CD4-positive, alpha-beta T cell treated with Interferon gamma for 1 hour (primary cell): Measurements from ENCODE around the gene MAD2L1.
A peak's percentile ranks its signal among the peaks of the same experiment; 100 is the strongest.

Experiments used
- DNase-seq: peaks from one replicate; pipeline ENCODE4 v3.0.0-alpha.2; 2020

MAD2L1 gene

GRCh38 chr4:120057416-120057815 lies 9.2 kb downstream of the MAD2L1 start:
- DNase-seq: no peak

GRCh38 chr4:120056246-120056645 lies 10.4 kb downstream of the MAD2L1 start:
- no peak for DNase-seq

DNA sequence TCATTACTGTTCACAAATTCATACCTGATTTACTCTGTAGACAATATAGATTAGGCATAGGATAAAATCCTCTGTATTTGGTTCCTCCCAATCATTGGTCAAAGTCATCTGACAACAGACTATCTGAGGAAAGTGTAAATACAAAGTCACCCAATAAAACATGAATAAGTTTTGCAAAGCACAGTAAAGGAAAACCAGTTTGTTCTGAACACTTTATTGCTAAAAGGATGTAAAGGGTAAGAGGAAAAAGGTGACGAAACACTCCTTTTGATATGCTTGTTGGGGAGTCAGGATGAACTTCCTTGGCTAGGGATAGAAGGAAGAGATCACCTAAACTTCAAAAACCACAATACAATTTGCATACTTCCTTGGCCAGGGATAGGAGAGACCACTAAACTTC lies 10.9 kb downstream of the MAD2L1 start:
- no peak for DNase-seq

- no peak for DNase-seq
These were observed 11.5 kb downstream of the MAD2L1 start for GRCh38 chr4:120055162-120055561.

- no peak for DNase-seq
These were observed 12.7 kb downstream of the MAD2L1 start for GRCh38 chr4:120053911-120054310.

GRCh38 chr4:120052856-120053255 lies 13.8 kb downstream of the MAD2L1 start:
- DNase-seq: peak; percentile 1

- DNase-seq: no peak
These were observed 15.4 kb downstream of the MAD2L1 start for GRCh38 chr4:120051253-120051652.

GRCh38 chr4:120049732-120050494 lies 16.7 kb downstream of the MAD2L1 start:
- peak; percentile 56 for DNase-seq

DNA sequence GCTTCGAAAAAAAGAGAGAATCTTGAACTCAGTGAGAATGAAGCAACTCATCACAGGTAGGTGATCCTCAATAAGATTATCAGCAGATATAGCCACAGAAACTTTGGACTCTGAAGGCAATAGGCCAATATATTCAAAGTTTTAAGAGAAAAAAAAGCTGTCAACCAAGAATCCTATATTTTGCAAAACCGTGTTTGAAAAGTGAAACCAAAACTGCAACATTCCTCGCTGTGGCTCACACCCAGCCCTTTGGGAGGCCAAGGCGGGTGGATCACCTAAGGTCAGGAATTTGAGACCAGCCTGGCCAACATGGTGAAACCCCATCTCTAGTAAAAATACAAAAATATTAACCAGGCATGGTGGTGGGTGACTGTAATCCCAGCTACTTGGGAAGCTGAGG lies 22.8 kb downstream of the MAD2L1 start:
- DNase-seq: no peak

DNA sequence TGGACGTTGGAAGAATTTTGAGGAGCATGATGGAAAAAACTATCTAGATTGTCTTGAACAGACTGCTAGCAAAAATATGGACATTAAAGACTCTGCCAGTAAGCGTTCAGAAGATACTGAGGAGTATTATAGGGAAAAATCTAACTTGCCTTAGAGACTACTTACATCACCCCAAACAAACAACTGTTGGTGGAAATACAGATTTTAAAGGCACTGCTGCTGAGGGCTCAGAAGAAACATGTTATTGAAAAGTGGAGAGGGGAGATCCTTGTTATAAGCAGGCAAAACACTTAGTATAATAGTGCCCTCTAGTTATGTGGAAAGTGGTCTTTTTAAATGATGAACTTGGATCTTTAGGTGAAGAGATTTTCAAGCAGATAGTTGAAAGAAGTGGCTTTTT lies 29.2 kb downstream of the MAD2L1 start:
- no peak for DNase-seq

- no peak for DNase-seq
These were observed 31.7 kb downstream of the MAD2L1 start for GRCh38 chr4:120034913-120035312.

- no peak for DNase-seq
These were observed 39.8 kb downstream of the MAD2L1 start for GRCh38 chr4:120026853-120027252.

- no peak for DNase-seq
These were observed 41.1 kb downstream of the MAD2L1 start for GRCh38 chr4:120025516-120025915.

GRCh38 chr4:120018786-120019185 lies 47.9 kb downstream of the MAD2L1 start:
- no peak for DNase-seq

GRCh38 chr4:120017939-120018692 lies 48.5 kb downstream of the MAD2L1 start:
- no peak for DNase-seq

GRCh38 chr4:120011725-120012124 lies 54.9 kb downstream of the MAD2L1 start:
- no peak for DNase-seq

- no peak for DNase-seq
These were observed 56.0 kb downstream of the MAD2L1 start for GRCh38 chr4:120010646-120011045.

- no peak for DNase-seq
These were observed 56.9 kb downstream of the MAD2L1 start for GRCh38 chr4:120009731-120010130.

DNA sequence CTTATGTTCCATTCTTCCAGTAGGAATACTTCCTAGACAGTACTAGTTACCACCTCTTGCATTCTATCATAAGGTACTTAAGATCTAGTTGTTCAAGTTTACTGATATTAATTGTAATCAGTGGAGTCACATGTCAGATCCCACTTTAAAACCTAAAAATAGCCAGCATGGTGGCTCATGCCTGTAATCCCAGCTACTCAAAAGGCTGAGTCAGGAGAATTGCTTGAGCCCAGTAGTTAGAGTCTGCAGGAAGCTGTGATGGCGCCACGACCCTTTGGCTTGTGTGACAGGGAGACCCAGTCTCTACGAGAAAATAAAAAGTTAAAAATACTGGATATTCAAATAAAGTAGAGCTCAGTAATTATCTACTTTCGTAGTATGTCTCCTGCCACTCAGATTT lies 57.7 kb downstream of the MAD2L1 start:
- DNase-seq: no peak

DNA sequence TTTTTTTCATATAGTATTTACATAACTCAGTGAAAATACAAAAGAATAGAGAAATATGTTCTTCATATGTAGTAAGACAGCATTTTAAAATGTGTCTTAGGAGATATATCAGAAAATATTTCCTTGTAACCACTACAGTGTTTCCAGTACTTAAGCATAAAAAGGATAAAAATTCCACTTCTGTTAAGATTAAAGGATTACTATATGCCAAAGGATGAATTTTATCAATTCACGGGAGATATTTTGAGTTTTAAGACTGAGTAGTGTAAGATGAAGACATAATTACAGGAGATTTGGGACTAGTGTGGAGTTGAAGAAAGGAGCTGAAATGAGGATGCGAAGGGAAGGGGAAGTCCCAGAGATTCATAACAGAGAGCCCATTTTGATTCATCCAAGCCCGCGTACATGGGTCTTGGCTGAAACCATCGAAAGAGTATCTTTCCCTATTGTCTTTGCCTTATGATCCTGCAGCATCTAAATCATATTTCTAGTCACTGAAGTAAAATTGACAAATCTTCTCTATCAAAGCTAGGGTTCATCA lies 58.7 kb downstream of the MAD2L1 start:
- DNase-seq: no peak

DNA sequence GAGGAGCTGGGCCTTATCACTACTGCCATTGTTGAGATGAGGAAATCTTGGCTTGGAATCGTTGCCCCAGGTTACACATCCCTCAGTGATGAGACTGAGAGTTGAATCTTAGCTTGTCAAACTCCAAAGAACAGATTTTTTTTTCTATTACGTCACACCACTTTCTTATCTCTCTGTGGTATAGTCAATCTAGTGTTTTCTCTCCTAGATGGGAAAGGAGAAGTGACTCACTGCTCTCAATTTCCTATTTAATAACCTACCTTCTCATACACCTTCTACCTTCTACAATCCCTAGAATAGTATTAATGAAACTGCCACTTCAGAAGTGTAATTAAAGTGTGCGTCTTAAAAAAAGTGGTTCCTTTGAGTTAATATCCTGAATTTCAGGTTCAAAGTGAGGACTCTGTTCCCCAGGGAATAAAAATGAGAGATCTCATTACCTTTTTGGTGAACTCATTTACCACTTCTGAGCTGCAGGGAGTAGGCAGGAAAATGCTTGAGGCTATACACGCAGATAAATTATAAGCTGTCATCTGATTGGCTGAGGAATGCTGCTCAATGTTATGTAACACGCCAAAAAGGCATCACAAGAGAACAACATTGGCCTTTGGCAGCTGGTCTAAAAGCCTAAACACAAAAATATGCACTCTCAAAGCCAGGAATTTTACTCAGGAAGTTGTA lies 59.3 kb downstream of the MAD2L1 start:
- DNase-seq: no peak
